Activated CD4-positive, alpha-beta T cell treated with anti-CD3 and anti-CD28 coated beads, Interleukin-2, Interleukin-6, amounts not matched to agents 100 ng/mL and 50 ng/mL, durations not matched to agents 16 hours and 8 hours (primary cell): ENCODE data around the gene ZNF30.
"Not testable (repeated sequence)": the region's sequence is repeated elsewhere in the genome, so short reads cannot be mapped to it uniquely, and the experiment has no call there.

ENCODE experiments used
- DNase-seq: peaks from one replicate; pipeline ENCODE4 v3.0.0-alpha.2; 2020

Gene ZNF30

DNA sequence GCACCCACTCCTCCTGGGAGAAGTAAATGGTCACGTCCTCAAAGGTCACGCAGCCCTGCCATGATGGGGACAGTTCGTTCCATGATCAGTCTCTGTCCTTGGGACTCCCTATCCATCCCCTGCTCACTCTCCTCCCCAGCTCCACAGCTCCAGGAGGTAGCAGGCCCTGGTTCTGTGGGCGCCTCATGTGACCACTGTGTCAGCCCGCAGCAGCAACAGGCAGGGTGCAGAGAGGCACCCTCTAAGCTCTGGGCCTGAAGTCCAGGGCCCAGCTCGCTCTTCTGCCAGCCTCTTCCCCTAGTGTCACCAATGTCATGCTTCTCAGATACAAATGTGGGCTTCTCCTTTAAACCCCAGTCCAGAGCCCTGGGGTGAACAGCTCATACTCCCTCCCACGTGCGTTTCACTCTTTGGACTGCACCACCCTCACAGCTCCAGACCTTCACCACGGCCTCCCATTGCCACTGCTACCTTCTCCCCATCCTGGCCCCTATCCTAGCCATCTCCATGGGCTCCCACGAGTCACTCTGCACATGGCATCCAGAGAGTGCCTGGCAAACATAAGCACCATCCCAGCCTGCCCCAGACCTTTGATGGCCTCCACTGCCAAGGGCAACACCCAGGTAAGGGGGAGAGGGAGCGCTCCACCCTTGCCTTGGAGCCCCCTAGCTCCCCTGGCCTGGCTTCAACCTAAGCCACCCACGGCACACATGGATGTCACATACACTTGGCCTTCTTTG is 34.4 kb downstream of the ZNF30 start:
- DNase-seq, result no peak

DNA sequence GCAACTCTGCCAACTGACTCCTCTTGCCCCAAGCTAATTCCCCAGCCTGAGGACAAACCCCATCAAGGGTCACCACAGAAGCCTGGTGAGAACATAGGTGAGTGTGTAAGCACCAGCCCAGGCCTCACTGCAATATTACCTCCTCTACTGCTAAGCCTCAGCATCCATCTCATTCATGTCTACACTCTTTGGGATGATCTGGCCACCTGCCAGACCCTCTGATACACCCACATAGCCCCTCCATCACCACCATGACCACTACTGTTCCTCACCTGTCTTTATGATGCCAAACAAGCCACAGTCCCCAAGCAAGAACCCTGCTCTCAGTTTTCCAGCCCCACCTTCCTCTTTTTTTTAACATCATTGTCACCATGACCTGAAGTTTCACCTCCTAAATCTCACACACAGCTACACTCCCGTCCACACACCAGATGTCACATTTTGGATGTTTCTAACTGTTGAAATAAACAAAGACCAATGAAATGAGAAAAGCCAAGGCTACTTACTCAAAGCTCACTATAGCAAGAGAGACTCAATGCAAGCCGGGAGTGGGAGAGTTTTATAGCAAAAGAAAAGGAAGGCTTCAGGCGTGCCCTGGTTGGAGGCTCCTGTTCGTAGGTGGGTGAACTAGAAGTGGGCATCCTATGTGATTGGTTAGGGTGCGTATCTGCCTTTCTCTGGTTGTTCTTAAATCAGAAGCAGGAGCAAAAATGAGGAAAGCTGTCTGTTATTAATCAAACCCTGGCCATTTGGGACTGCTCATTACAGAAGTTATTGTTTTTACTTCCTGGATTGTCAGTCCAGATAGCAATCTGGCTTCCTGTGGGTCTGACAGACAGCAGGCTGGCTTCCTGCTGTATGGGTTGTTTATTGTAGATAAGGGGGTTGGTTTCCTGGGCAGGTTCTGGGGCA is 35.3 kb downstream of the ZNF30 start:
- peak; percentile 51 for DNase-seq

DNA sequence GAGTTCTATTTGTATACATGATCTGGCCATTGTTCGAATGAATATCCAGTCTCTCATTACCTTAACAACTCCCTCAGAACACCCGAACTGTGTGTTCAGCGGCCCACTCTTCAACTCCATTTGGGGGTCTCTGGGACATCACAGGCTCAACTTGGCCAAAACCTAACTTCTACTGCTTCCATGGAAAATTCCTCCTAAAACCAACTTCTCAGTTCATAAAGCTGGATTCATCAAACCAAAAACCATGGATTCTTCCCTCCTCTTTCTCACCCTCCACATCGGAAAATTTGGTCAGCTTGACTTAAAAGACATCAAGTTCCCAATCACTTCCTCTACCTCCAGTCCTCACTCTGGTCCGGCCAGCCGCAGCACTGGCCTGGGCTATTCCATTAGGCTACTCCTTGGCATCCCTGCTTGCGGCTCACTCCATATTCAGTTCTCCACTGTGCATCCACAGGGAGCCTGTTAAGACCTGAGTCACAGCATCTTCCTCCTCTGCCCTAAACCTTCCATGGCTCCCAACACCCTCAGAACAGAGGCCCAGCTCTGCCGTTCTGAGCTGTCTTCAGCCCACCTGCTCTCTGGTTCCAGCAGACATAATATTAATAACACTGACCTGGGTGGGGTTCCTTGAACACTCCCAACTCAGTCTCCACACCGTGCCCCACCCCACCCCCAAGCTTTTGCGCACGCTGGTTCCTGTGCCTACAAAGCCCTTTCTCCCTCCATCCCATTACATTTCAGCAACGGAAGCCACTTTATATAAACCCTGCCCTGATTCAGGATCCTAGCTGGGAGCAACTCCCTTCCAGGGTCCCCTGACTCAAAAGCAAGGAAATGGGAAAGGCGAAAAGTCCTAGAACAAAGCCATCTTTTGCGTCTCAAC is 36.2 kb downstream of the ZNF30 start:
- peak; percentile 17 for DNase-seq

DNA sequence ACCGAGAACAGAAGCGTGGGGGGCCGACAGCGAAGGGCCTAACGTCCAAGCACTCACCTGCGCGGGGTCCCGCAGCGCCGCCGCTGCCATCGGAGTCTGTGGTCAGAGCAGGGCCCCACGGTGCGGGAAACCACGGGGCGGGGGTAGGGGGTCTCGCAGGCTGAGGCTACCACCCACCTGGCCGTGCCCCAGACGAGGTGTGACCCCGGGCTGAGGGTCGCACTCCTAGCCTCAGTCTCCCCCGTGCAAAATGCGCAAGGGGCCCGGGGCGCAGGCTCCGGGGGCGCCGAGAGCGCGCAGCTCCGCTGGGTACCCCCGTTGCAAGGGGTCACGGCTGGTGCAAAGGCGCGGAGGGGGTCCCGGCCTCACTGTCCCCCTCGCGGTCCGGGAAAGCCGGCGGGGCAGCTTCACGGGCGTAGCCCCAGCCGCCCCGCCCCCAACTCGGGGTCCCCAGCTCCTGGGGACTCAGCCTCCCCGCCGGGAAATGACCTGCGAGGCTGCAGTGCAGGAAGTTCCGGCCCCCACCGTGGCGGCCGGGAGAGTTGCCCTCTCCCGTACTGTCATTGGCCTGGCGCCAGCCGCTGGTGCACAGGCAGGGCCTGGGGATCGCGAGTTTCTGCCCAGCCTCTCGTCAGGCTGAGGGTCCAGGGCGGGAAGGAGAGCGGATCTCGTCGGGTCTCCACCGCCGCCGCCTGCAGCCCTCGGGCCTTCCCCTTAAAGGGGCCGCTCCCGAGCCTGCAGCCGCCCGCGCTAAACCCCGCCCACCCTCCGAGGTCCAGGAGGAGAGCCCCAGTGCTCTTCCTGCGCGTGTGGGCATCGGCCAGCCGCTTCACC is 37.1 kb downstream of the ZNF30 start, which contains the start of gene ZNF792:
Gene ZNF792, minus strand, starts transcription at position 657 of the 834 bp plus-strand sequence. Its CDS starts 567 bp downstream, at position 90.
- DNase-seq, result peak; percentile 62

DNA sequence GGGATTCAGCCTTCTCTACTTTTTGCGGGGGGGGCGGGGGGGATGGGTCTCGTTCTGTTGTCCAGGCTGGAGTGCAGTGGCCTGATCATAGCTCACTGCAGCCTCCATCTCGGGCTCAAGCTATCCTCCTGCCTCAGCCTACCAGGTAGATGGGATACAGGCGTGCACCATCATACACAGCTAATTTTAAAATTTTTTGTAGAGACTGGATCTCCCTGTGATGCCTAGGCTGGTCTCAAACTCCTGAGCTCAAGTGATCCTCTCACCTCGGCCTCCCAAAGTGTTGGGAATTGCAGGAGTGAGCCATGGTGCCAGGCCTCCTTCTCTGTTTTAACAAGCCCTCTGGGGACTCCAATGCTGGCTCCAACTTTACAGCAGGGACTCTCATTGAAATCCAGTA is 37.9 kb downstream of the ZNF30 start:
- DNase-seq, result no peak

DNA sequence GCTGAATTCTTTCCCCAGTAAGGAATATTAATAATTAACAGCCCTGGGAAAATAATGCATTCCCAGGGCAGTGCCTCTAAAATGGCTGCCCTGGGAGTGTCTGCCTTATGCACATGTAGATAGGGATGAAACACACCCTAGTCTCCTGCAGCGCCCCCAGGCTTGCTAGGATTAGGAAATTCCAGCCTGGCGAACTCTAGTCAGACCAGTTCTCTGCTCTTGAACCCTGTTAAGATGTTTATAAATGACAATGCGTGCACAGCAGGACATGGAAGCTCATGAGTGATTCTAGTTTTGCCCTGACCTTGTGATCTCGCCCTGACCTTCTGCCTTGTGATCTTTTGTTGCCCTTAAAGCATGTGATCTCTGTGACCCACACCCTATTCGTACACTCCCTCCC is 38.8 kb downstream of the ZNF30 start:
- not testable (repeated sequence) for DNase-seq

DNA sequence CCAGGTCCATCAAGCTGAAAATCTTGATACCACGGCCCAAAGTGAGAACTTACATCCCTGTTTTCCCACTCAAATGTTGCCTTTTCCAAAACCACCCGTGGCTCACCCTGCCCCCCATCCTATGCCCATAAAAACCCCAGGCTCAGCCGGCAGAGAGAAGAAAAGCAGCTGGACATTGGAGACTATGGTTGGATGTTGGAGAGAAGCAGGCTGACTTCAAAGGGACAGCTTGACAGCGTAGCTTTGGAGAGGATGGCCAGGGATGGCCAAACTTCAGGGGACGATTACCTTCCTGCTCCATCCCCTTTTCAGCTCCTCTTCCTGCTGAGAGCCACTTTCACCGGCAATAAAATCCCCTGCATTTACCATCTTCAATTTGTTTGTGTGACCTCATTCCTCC is 40.8 kb downstream of the ZNF30 start:
- no peak for DNase-seq

DNA sequence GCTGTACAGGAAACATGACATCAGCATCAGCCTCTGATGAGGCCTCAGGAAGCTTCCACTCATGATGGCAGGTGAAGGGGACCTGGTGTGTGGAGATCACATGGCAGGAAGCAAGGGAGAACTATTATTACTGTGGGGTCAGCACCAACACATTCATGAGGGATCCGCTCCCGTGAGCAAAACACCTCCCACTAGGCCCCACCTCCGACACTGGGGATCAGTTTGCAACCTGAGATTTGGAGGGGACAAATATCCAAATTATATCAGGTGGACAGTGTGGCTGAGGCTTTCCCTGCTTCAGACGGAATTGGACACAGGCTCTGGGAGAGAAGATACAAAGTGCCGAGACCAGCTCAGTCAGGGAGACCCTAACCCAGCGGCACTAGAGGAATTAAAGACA is 43.0 kb downstream of the ZNF30 start:
- DNase-seq, result no peak

DNA sequence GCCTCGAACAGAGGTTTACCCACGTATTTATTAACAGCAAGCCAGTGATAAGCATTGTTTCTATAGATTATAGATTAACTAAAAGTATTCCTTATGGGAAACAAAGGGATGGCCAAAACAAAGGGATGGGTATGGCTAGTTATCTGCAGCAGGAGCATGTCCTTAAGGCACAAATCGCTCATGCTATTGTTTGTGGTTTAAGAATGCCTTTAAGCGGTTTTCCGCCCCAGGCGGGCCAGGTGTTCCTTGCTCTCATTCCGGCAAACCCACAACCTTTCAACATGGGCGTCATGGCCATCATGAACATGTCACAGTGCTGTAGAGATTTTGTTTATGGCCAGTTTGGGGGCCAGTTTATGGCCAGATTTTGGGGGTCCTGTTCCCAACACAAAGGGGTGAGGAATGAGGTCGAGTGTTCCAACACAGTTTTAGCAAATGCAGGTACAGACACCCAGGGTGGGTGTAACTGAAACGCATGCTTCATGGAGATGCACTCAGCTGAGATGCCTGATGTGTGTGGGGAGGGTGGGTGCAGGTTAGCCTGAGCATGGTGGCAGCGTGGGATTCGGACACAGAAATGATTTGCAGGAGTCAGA is 43.6 kb downstream of the ZNF30 start:
- DNase-seq, result not testable (repeated sequence)

DNA sequence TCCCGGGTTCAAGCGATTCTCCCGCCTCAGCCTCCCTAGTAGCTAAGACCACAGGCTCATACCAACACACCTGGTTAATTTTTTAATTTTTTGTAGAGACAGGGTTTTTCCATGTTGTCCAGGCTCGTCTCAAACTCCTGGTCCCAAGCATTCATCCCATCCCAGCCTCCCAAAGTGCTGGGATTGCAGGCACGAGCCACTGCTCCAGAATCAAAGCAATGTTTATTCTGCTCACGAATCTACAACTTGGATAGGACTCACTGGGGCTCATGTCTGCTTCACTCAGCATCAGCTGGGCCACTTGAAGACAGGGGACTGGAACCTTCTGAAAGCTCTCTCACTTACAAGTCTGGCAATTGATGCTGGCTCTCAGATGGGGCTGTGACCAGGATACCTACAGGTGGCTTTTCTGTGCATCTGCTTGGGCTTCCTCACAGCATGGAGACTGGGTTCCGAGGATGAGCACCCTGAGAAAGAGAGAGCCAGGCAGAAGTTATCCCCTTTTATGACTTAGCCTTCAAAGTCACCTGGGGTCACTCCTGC is 45.5 kb downstream of the ZNF30 start:
- DNase-seq, result no peak

DNA sequence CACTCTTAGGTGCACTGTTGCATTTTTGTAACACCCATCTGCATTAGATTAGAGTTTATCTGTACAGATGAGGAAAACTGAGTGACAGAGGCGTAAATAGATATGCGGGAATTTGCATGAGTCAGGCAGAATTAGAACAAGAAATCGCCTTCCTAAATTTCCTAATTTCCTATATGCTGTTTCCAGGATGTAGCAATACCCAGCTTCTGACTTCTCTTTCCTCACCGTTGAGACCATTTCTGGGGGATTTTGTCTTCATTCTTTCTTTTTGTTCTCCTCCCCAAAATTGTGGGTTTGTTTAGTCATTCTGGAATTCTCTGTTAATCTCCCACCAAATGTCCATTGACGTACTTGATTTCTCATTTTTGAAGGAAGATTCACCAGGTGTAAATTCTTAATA is 47.9 kb downstream of the ZNF30 start:
- no peak for DNase-seq

DNA sequence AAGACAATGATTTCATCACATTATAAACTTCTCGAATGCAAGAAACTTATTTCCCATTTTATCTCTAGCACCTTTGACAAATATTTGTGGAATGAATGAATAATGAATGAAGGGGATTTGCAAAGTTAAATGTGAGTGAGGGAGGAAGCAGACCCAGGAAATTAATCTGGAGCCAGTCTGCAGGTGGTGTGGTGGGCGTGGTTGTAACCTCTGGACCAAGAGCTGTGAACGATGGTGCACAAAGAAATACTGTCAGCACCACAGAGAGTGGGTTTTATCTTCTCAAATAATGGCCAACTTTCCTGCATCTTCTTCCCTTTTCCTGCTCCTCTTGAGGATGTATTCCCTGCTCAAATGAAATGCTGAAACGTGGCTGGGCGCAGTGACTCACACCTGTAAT is 48.4 kb downstream of the ZNF30 start:
- no peak for DNase-seq

DNA sequence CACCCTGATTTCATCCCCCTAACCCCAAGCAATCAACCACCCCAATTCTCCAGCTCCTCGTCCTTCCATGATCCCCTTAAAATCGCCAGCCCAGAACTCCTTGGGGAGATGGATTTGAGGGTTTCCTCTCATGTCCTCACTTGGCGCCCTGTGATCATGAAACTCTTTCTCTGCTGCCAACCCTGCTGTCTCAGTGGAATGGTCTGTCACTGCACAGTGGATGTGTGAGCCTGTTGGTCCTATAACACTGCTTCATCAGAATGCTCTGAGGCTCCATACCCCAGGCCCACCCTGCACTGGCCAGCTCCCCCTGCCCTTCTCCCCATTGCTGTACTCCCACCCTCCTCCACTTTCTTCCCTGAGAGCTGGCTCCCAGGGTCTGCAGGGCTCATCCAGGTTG is 49.9 kb downstream of the ZNF30 start:
- no peak for DNase-seq

DNA sequence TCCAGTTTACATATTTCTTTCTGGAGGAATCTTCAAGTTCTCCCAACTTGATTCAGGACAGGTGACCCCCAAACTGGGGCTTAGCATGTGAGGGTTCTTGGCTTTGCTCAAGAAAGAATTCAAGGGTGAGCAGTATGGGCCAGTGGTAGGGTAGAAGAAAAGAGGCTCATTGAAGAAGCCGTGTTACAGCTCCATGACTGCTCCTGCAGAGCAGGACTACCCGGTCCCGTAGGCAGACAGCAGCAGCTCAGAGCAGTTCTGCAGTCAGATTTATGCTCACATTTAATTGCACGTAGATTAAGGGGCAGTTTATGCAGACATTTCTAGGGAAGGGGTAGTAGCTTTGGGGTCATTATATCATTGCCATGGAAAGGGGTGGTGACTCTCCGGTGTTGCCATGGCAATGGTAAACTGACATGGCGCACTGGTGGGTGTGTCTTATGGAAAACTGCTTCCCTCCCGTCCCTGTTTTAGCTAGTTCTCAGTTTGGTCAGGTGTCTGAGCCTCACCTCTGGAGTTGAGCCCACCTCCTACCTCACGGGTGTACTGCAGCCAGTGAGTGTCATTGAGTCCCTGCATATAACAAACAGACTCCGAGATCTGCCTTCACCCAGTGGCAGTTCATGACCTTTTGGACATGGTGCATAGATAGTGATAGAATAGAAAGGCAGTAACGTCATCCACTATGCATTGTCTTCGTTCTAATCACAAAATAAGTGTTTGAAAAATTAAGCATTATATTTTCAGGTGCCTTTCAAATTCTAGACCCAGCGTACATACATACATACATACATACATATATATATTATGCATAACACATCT is 53.3 kb downstream of the ZNF30 start:
- DNase-seq, result no peak

DNA sequence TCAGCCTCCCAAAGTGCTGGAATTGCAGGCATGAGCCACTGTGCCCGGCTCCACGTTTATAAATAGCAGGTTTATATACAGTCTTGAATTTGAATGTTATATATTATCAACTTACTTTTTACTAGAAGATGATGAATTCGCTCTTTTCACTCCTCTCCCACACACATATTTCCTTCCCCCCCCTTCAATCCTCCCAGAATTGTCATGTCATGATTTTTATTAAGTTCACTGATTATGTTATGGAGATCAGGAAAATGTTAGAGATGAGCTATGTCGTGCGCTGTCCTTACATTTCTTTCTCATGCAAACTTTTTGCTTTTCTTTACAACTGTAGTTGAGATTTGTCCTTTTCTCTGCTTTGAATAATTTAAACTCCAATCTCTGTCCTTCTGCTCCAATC is 55.6 kb downstream of the ZNF30 start:
- no peak for DNase-seq

DNA sequence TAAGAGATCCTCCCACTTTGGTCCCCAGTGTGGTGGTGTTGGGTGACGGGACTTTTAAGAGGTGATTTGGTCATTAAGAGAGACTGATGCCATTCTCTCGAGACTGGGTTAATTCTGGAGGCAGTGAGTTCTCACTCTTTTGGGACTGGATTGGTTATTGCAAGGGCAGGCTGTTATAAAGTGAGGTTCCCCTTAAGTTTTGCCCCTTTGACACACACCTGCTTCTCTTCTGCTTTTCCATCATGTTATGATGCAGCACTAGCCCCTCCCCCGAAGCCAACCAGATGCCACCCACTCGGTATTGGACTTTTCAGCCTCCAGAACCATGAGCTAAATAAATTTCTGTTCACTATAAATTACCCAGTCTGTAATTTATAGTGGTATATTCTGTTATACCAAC is 57.1 kb downstream of the ZNF30 start:
- DNase-seq, result no peak

DNA sequence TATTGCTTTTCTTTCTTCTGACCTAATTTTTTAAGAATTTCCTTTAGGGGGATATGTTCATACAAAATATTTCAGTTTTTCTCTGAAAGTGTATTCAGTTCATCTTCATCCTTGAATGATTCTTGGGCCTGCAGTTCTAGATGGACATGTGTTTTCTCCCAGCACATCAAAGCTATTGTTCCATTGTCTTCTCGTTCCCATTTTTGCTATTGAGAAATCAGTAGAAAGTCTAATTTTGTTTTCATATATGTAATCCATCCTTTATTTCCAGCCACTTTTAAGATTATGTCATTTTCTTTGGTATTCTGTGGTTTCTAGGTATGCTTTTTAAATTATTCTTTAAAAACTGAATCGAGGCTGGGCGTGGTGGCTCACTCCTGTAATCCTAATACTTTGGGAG is 57.6 kb downstream of the ZNF30 start:
- DNase-seq, result no peak

DNA sequence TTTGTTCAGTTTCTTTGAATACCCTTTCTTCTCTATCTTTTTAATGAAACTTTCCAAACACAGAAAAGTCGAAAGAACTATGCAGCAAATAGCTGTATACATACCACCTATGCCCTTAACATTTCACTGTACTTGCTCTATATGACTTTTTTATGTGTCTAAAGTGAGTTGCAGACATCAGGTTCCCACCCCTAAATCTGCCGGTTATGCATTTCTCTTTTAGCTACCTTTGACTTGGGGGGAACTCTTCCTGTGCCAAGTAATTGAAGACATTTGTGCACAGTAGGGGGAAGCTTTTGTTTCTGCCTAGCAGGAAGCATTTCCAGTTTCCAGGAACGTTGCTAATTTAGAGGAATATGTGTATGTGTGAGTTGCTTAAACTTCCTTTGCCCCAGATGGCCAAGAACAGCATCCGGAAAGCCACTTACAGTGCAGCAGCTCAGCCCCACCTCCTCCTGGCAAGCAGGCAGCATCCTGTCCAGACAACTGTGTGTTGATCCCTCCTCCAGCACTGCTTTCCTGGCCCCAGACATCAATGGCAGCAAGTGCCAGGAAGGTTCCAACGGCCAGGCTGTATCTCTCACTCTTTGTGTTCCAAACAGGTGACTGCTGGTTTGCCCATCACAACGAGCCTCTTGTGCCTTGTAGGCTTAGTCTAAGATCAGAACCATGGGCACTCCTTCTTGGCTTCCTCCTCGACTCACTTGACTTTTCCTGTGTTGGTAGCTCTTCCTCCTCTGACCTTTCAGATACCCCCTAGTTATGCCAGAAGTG is 58.7 kb downstream of the ZNF30 start:
- no peak for DNase-seq

DNA sequence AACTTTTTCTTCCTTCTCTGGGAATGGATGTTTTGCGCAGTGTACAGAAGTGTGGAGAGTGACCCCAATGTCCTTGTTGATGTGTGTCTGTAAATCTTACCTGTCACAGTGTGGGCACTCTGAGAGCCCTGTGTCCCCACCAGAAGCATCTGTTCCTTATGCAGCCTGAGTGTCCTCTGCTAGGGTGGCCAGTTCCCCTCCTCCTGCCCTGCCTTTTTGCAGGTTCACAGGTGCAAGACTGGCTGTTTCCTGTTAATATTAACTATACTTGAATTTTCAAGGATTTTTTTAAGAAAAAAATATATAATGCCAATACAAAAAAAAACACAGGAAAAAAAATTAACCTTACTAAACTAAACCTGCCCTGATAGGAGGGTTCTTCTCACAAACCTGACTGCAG is 61.4 kb downstream of the ZNF30 start:
- no peak for DNase-seq

DNA sequence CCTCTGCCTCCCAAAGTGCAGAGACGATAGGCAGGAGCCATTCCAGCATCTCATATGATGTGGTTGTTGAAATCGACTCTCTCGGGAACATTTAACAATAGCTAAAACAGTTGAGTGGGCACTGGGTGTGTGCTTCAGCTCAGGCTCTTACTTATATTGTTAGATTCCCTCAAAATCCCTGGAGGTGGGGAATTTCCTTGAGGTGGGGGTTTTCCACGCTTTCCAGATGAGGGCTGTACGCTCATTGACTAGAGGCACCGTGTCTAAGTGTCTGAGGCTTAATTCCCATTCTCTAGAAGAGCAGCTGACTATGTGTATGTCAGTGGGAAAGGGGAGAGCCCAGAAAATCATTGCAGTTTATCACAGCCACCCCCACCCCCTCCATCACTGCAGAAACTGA is 62.6 kb downstream of the ZNF30 start:
- no peak for DNase-seq
